WTC11 (cell line): ENCODE measurements around the gene ZC3H14. TPM values are rescaled to one million over a fixed set of nuclear protein-coding genes. Genes with fewer than 3 reads are reported as not detected.

Source experiments
- ATAC-seq: fragments of 200-7000 bp; cut with Tn5 transposase; 2 replicates; pipeline ENCODE4 v1.10.0; 2021; ENCODE audit warnings: mild to moderate bottlenecking, moderate library complexity
- CTCF ChIA-PET: fragments of 300-600 bp; sonication (Branson Sonifier 250); formaldehyde crosslinking; loops from one replicate; lab custom pipeline; 2021; ENCODE audit warnings: antibody characterized with exemption; lab: Charles Lee
- POLR2A ChIA-PET: fragments of 350-600 bp; sonication (Branson Sonifier 250); formaldehyde crosslinking; loops from one replicate; lab custom pipeline; 2021; ENCODE audit warnings: antibody characterized with exemption; lab: Charles Lee
- DNase-seq: peaks from one replicate; pipeline ENCODE4 v3.0.0; 2021; ENCODE audit warnings: low spot score
- H3K27ac Mint-ChIP-seq: 2 replicates; pipeline ENCODE4 v1.8.0; 2021; ENCODE audit warnings: mixed read lengths
- H3K27me3 Mint-ChIP-seq: 2 replicates; pipeline ENCODE4 v1.8.0; 2021; ENCODE audit warnings: low read depth, mild to moderate bottlenecking, moderate library complexity, mixed read lengths
- H3K36me3 Mint-ChIP-seq: 2 replicates; pipeline ENCODE4 v1.8.0; 2021; ENCODE audit warnings: mixed read lengths
- H3K4me1 Mint-ChIP-seq: 2 replicates; pipeline ENCODE4 v1.8.0; 2022; ENCODE audit warnings: mixed read lengths
- H3K4me3 Mint-ChIP-seq: 2 replicates; pipeline ENCODE4 v1.8.0; 2021; ENCODE audit warnings: mild to moderate bottlenecking, moderate library complexity, mixed read lengths
- H3K9me3 Mint-ChIP-seq: 2 replicates; pipeline ENCODE4 v1.8.0; 2021; ENCODE audit warnings: mixed read lengths
- ATF1 ChIP-seq: sonication (generic); formaldehyde crosslinking; IDR thresholded peaks from 2 replicates; pipeline ENCODE4 v1.8.1; 2023; ENCODE audit warnings: mild to moderate bottlenecking, moderate library complexity, missing genetic modification reagents
- CREM ChIP-seq: sonication (generic); formaldehyde crosslinking; IDR thresholded peaks from 2 replicates; pipeline ENCODE4 v1.8.1; 2022; ENCODE audit warnings: mild to moderate bottlenecking, missing genetic modification reagents, moderate library complexity
- ELF4 ChIP-seq: sonication (generic); formaldehyde crosslinking; IDR thresholded peaks from 2 replicates; pipeline ENCODE4 v1.8.1; 2022; ENCODE audit warnings: low read depth, mild to moderate bottlenecking, moderate library complexity, missing genetic modification reagents
- EMX1 ChIP-seq: fragments of 250-450 bp; sonication (Bioruptor Pico); IDR thresholded peaks from 2 replicates; pipeline ENCODE4 v1.8.0; 2021; ENCODE audit warnings: mild to moderate bottlenecking
- ESRRA ChIP-seq: sonication (generic); formaldehyde crosslinking; IDR thresholded peaks from 2 replicates; pipeline ENCODE4 v1.8.1; 2022; ENCODE audit warnings: mild to moderate bottlenecking, missing genetic modification reagents, borderline replicate concordance
- IRF2 ChIP-seq: sonication (generic); formaldehyde crosslinking; IDR thresholded peaks from 2 replicates; pipeline ENCODE4 v1.8.0; 2022; ENCODE audit warnings: low read depth, missing genetic modification reagents, borderline replicate concordance
- NFYB ChIP-seq: sonication (generic); formaldehyde crosslinking; conservative IDR thresholded peaks from 2 replicates; pipeline ENCODE4 v1.8.0; 2022; ENCODE audit warnings: low read depth, missing genetic modification reagents
- NR1H2 ChIP-seq: sonication (generic); formaldehyde crosslinking; IDR thresholded peaks from 2 replicates; pipeline ENCODE4 v1.9.0; 2021; ENCODE audit warnings: mild to moderate bottlenecking, moderate library complexity, missing genetic modification reagents
- TP53 ChIP-seq: sonication (generic); formaldehyde crosslinking; IDR thresholded peaks from 2 replicates; pipeline ENCODE4 v1.8.1; 2023; ENCODE audit warnings: mild to moderate bottlenecking, missing genetic modification reagents
- ZNF219 ChIP-seq: sonication (generic); formaldehyde crosslinking; IDR thresholded peaks from 2 replicates; pipeline ENCODE4 v1.8.0; 2023; ENCODE audit warnings: missing genetic modification reagents, mild to moderate bottlenecking, borderline replicate concordance
- ZNF416 ChIP-seq: fragments of 250-450 bp; sonication (Bioruptor Pico); IDR thresholded peaks from 2 replicates; pipeline ENCODE4 v1.9.0; 2021; ENCODE audit warnings: mild to moderate bottlenecking, inconsistent platforms
- total RNA-seq: library from RNA; stranded (reverse); gene quantifications from 3 replicates; pipeline ENCODE4 v1.2.3, GENCODE V29; 2021
- TF ChIP-seq, protein P1 (sequence below): sonication (generic); formaldehyde crosslinking; IDR thresholded peaks from 2 replicates; pipeline ENCODE4 v1.8.1; 2023; ENCODE audit warnings: mild to moderate bottlenecking, missing genetic modification reagents, borderline replicate concordance
- TF ChIP-seq, protein P2 (sequence below): sonication (generic); formaldehyde crosslinking; IDR thresholded peaks from 2 replicates; pipeline ENCODE4 v1.8.1; 2023; ENCODE audit warnings: mild to moderate bottlenecking, missing genetic modification reagents
- TF ChIP-seq, protein P3 (sequence below): fragments of 250-450 bp; sonication (Bioruptor Pico); IDR thresholded peaks from 2 replicates; pipeline ENCODE4 v1.9.0; 2021; ENCODE audit warnings: mild to moderate bottlenecking
- TF ChIP-seq, protein P4 (sequence below): sonication (generic); formaldehyde crosslinking; IDR thresholded peaks from 2 replicates; pipeline ENCODE4 v1.8.1; 2022; ENCODE audit warnings: missing genetic modification reagents, borderline replicate concordance
- TF ChIP-seq, protein P5 (sequence below): sonication (generic); formaldehyde crosslinking; conservative IDR thresholded peaks from 2 replicates; pipeline ENCODE4 v1.8.1; 2023; ENCODE audit warnings: mild to moderate bottlenecking, low read depth, missing genetic modification reagents, moderate library complexity

ZC3H14 gene
- total RNA-seq, 1 experiment from 2014 or later = 64.9 TPM

DNA sequence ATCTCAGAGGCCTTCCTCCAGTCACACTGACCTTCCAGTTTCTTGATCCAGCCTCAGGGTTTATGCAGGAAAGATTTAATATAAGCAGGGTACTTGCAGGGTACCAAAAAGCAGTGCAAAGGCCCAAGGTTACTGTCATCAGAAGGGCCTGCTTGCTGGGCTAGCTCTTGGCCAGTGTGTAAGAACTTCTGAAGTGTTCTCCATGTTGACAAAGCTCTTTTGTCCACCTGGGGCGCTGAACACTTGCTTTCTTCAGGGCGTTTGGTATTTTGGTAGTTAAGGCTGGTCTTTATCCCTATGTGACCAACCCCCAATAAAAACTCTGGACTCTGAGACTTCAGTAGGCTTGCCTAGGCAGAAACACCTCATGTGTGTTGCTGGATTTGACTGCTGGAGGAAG is 69.7 kb downstream of the ZC3H14 start (continued):
- TF ChIP-seq, protein P1, sequence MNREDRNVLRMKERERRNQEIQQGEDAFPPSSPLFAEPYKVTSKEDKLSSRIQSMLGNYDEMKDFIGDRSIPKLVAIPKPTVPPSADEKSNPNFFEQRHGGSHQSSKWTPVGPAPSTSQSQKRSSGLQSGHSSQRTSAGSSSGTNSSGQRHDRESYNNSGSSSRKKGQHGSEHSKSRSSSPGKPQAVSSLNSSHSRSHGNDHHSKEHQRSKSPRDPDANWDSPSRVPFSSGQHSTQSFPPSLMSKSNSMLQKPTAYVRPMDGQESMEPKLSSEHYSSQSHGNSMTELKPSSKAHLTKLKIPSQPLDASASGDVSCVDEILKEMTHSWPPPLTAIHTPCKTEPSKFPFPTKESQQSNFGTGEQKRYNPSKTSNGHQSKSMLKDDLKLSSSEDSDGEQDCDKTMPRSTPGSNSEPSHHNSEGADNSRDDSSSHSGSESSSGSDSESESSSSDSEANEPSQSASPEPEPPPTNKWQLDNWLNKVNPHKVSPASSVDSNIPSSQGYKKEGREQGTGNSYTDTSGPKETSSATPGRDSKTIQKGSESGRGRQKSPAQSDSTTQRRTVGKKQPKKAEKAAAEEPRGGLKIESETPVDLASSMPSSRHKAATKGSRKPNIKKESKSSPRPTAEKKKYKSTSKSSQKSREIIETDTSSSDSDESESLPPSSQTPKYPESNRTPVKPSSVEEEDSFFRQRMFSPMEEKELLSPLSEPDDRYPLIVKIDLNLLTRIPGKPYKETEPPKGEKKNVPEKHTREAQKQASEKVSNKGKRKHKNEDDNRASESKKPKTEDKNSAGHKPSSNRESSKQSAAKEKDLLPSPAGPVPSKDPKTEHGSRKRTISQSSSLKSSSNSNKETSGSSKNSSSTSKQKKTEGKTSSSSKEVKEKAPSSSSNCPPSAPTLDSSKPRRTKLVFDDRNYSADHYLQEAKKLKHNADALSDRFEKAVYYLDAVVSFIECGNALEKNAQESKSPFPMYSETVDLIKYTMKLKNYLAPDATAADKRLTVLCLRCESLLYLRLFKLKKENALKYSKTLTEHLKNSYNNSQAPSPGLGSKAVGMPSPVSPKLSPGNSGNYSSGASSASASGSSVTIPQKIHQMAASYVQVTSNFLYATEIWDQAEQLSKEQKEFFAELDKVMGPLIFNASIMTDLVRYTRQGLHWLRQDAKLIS (CRISPR knock-in tag) = no peak
- TF ChIP-seq NFYB (CRISPR knock-in tag) (no peak), CREM (no peak)
- TF ChIP-seq, protein P2, sequence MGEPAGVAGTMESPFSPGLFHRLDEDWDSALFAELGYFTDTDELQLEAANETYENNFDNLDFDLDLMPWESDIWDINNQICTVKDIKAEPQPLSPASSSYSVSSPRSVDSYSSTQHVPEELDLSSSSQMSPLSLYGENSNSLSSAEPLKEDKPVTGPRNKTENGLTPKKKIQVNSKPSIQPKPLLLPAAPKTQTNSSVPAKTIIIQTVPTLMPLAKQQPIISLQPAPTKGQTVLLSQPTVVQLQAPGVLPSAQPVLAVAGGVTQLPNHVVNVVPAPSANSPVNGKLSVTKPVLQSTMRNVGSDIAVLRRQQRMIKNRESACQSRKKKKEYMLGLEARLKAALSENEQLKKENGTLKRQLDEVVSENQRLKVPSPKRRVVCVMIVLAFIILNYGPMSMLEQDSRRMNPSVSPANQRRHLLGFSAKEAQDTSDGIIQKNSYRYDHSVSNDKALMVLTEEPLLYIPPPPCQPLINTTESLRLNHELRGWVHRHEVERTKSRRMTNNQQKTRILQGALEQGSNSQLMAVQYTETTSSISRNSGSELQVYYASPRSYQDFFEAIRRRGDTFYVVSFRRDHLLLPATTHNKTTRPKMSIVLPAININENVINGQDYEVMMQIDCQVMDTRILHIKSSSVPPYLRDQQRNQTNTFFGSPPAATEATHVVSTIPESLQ (CRISPR knock-in tag) = no peak
- TF ChIP-seq, protein P3, sequence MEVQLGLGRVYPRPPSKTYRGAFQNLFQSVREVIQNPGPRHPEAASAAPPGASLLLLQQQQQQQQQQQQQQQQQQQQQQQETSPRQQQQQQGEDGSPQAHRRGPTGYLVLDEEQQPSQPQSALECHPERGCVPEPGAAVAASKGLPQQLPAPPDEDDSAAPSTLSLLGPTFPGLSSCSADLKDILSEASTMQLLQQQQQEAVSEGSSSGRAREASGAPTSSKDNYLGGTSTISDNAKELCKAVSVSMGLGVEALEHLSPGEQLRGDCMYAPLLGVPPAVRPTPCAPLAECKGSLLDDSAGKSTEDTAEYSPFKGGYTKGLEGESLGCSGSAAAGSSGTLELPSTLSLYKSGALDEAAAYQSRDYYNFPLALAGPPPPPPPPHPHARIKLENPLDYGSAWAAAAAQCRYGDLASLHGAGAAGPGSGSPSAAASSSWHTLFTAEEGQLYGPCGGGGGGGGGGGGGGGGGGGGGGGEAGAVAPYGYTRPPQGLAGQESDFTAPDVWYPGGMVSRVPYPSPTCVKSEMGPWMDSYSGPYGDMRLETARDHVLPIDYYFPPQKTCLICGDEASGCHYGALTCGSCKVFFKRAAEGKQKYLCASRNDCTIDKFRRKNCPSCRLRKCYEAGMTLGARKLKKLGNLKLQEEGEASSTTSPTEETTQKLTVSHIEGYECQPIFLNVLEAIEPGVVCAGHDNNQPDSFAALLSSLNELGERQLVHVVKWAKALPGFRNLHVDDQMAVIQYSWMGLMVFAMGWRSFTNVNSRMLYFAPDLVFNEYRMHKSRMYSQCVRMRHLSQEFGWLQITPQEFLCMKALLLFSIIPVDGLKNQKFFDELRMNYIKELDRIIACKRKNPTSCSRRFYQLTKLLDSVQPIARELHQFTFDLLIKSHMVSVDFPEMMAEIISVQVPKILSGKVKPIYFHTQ (CRISPR knock-in tag) = no peak
- TF ChIP-seq, protein P4, sequence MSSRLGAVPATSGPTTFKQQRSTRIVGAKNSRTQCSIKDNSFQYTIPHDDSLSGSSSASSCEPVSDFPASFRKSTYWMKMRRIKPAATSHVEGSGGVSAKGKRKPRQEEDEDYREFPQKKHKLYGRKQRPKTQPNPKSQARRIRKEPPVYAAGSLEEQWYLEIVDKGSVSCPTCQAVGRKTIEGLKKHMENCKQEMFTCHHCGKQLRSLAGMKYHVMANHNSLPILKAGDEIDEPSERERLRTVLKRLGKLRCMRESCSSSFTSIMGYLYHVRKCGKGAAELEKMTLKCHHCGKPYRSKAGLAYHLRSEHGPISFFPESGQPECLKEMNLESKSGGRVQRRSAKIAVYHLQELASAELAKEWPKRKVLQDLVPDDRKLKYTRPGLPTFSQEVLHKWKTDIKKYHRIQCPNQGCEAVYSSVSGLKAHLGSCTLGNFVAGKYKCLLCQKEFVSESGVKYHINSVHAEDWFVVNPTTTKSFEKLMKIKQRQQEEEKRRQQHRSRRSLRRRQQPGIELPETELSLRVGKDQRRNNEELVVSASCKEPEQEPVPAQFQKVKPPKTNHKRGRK (CRISPR knock-in tag) = no peak

DNA sequence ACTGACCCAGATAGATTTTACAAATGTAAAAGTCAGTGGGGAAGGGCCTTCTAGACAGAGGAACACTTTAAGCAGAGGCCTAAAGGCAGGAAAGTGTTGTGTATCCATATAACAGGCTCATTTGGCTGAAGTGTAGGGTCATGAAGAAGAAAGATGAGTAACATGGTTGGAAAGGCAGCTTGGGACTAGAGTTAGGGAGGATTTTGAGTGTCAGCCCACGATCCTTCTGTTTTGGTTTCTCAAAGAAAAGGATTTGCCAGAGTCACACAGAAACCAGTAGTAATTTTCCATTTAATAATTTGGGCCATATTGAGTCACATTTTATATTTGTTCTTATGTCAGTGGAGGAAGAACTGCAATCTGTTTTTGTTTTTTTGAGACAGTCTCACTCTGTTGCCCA is 76.4 kb downstream of the ZC3H14 start:
- H3K4me3 Mint-ChIP-seq = no peak overlapping the region
- DNase-seq = no peak
- H3K27ac Mint-ChIP-seq = no peak overlapping the region
- POLR2A ChIA-PET = no interaction called here
- no peak for ATAC-seq
- 0 out of 2 replicates have a peak, but pooled peaks cover 5% of the 10 kb centered on the region for H3K36me3 Mint-ChIP-seq
- H3K9me3 Mint-ChIP-seq = peaks cover 12% of the 10 kb centered on the region
- H3K27me3 Mint-ChIP-seq = no peaks in the 10 kb centered on the region; the same call in 1 of the 2 replicates
- H3K4me1 Mint-ChIP-seq = no peaks in the 10 kb centered on the region
- CTCF ChIA-PET = no interaction called here
- TF ChIP-seq, protein P1 (CRISPR knock-in tag) = no peak
- TF ChIP-seq TP53 (CRISPR knock-in tag) (no peak), ZNF219 (CRISPR knock-in tag) (no peak), EMX1 (CRISPR knock-in tag) (no peak), CREM (no peak), ESRRA (no peak), ZNF416 (CRISPR knock-in tag) (no peak), ELF4 (CRISPR knock-in tag) (no peak), ATF1 (CRISPR knock-in tag) (no peak), IRF2 (CRISPR knock-in tag) (no peak), NR1H2 (no peak)
- TF ChIP-seq, protein P4 (CRISPR knock-in tag) = no peak
- TF ChIP-seq, protein P5, sequence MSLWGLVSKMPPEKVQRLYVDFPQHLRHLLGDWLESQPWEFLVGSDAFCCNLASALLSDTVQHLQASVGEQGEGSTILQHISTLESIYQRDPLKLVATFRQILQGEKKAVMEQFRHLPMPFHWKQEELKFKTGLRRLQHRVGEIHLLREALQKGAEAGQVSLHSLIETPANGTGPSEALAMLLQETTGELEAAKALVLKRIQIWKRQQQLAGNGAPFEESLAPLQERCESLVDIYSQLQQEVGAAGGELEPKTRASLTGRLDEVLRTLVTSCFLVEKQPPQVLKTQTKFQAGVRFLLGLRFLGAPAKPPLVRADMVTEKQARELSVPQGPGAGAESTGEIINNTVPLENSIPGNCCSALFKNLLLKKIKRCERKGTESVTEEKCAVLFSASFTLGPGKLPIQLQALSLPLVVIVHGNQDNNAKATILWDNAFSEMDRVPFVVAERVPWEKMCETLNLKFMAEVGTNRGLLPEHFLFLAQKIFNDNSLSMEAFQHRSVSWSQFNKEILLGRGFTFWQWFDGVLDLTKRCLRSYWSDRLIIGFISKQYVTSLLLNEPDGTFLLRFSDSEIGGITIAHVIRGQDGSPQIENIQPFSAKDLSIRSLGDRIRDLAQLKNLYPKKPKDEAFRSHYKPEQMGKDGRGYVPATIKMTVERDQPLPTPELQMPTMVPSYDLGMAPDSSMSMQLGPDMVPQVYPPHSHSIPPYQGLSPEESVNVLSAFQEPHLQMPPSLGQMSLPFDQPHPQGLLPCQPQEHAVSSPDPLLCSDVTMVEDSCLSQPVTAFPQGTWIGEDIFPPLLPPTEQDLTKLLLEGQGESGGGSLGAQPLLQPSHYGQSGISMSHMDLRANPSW (CRISPR knock-in tag) = no peak
